Left cardiac atrium (tissue), 4 donors: Measurements from ENCODE around the gene PIPOX. TPM values are rescaled to one million over a fixed set of nuclear protein-coding genes. Genes with fewer than 3 reads are reported as not detected.

Experiments used
- ATAC-seq, 2 donors: fragments of 200-7000 bp; cut with Tn5 transposase; one replicate each; pipeline ENCODE4 v1.9.1; 2020; ENCODE audit warnings: mild to moderate bottlenecking in 2 of 2, moderate library complexity in 2 of 2
- DNase-seq: peaks from one replicate; pipeline ENCODE4 v3.0.0-alpha.2; 2020
- intact Hi-C, 2 donors: fragments of 100-400 bp; cut with DNase I; formaldehyde crosslinking; loops; one replicate each; pipeline versions ENCODE4 v1.14.1 to v1.15.1; 2022 to 2023
- total RNA-seq, 2 donors: library from RNA; stranded (reverse); fragmentation: NEBNext Ultra II Directional; extraction: Animal tissue kit (Norgen Biotek cat#: 25700); gene quantifications; one replicate each; pipeline ENCODE4 v1.2.1, GENCODE V29; 2021
- donor health status: DM: no; HTN: yes; CAD: no.
- donor health status: DM: no; HTN: yes; CAD: no; lungs with severe emphysema.
- donor health status: DM: yes; HTN: yes; CAD: no.
- donor health status: Dilated cardiomyopathy.

PIPOX gene
- total RNA-seq, 2 donors from 2014 or later = 0.55 to 0.91 TPM

GRCh38 chr17:29043539-29044145 lies 701 bp downstream of the PIPOX start:
- peak in 1 of 2 donors; percentile 55 for ATAC-seq
- intact Hi-C loops = no loop called here
- DNase-seq = no peak

GRCh38 chr17:29045026-29045425 lies 2.1 kb downstream of the PIPOX start:
- intact Hi-C loops = no loop called here
- no peak for ATAC-seq
- DNase-seq = no peak

- ATAC-seq = peak in 1 of 2 donors; percentile 22
- intact Hi-C loops = no loop called here
- no peak for DNase-seq
Observed at GRCh38 chr17:29045734-29046472, 3.0 kb downstream of the PIPOX start.

GRCh38 chr17:29046473-29046839 lies 3.5 kb downstream of the PIPOX start:
- intact Hi-C loops = no loop called here
- DNase-seq (no peak), ATAC-seq (peak in 1 of 2 donors; percentile 59)

- ATAC-seq (peak in 1 of 2 donors; percentile 41), DNase-seq (no peak)
- intact Hi-C loops = no loop called here
Observed at GRCh38 chr17:29048440-29049368, 5.8 kb downstream of the PIPOX start.

GRCh38 chr17:29049541-29050145 lies 6.7 kb downstream of the PIPOX start:
- peak in 1 of 2 donors; percentile 12 for ATAC-seq
- intact Hi-C loops = no loop called here

GRCh38 chr17:29050176-29050575 lies 7.2 kb downstream of the PIPOX start:
- DNase-seq (no peak), ATAC-seq (no peak)
- intact Hi-C loops = no loop called here

More at GRCh38 chr17:29049541-29050145, 6.7 kb downstream of the PIPOX start:
- no peak for DNase-seq

GRCh38 chr17:29051194-29051593 lies 8.3 kb downstream of the PIPOX start:
- intact Hi-C loops = no loop called here
- ATAC-seq = no peak
- no peak for DNase-seq

- no peak for DNase-seq
- intact Hi-C loops = no loop called here
Observed at GRCh38 chr17:29051731-29052130, 8.8 kb downstream of the PIPOX start.

GRCh38 chr17:29054835-29055234 lies 11.9 kb downstream of the PIPOX start:
- DNase-seq (no peak), ATAC-seq (no peak)
- intact Hi-C loops = no loop called here

More at GRCh38 chr17:29051731-29052130, 8.8 kb downstream of the PIPOX start:
- ATAC-seq = no peak

GRCh38 chr17:29057361-29057760 lies 14.4 kb downstream of the PIPOX start:
- ATAC-seq = no peak
- DNase-seq = no peak
- intact Hi-C loops = no loop called here

GRCh38 chr17:29058391-29058790 lies 15.4 kb downstream of the PIPOX start:
- DNase-seq (no peak), ATAC-seq (no peak)
- intact Hi-C loops = no loop called here

- ATAC-seq = peak in 1 of 2 donors; percentile 55
- no peak for DNase-seq
- intact Hi-C loops = no loop called here
Observed at GRCh38 chr17:29059281-29059680, 16.3 kb downstream of the PIPOX start.

- intact Hi-C loops = no loop called here
- ATAC-seq = peak in 1 of 2 donors; percentile 66
- no peak for DNase-seq
Observed at GRCh38 chr17:29060475-29060874, 17.5 kb downstream of the PIPOX start.

- intact Hi-C loops = no loop called here
- DNase-seq = no peak
- ATAC-seq = peak; percentile 42 to 76
Observed at GRCh38 chr17:29061036-29061435, 18.1 kb downstream of the PIPOX start.

GRCh38 chr17:29062215-29062614 lies 19.3 kb downstream of the PIPOX start:
- DNase-seq (no peak), ATAC-seq (no peak)
- intact Hi-C loops = no loop called here

GRCh38 chr17:29063992-29064391 lies 21.1 kb downstream of the PIPOX start:
- intact Hi-C loops = no loop called here
- ATAC-seq (no peak), DNase-seq (no peak)

GRCh38 chr17:29066047-29066446 lies 23.1 kb downstream of the PIPOX start:
- DNase-seq = no peak
- no peak for ATAC-seq
- intact Hi-C loops = no loop called here

- DNase-seq (no peak), ATAC-seq (no peak)
- intact Hi-C loops = no loop called here
Observed at GRCh38 chr17:29066606-29067005, 23.7 kb downstream of the PIPOX start.
